HEK293 (cell line): ENCODE data around the gene AGAP9.
"Not testable (repeated sequence)": the region's sequence is repeated elsewhere in the genome, so short reads cannot be mapped to it uniquely, and the experiment has no call there.

Experiments used
- CTCF ChIP-seq: fragments of 450-650 bp; formaldehyde crosslinking; IDR thresholded peaks from 2 replicates; pipeline ENCODE4 v1.5.1; 2016; ENCODE audit warnings: missing biosample characterization, missing genetic modification characterization
- YY1 ChIP-seq: fragments of 450-650 bp; formaldehyde crosslinking; IDR thresholded peaks from 2 replicates; pipeline ENCODE4 v1.5.1; 2018; ENCODE audit warnings: missing biosample characterization, missing genetic modification characterization
- ZBTB21 ChIP-seq: fragments of 450-650 bp; formaldehyde crosslinking; IDR thresholded peaks from 2 replicates; pipeline ENCODE4 v1.5.1; 2017; ENCODE audit warnings: missing biosample characterization, missing genetic modification characterization
- ZNF133 ChIP-seq: fragments of 450-650 bp; formaldehyde crosslinking; IDR thresholded peaks from 2 replicates; pipeline ENCODE4 v1.5.1; 2016; ENCODE audit warnings: missing biosample characterization, missing genetic modification characterization
- ZNF16 ChIP-seq: fragments of 450-650 bp; formaldehyde crosslinking; IDR thresholded peaks from 2 replicates; pipeline ENCODE4 v1.5.1; 2016; ENCODE audit warnings: low read depth, missing biosample characterization, missing genetic modification characterization
- ZNF324 ChIP-seq: fragments of 450-650 bp; formaldehyde crosslinking; IDR thresholded peaks from 2 replicates; pipeline ENCODE4 v1.5.1; 2016; ENCODE audit warnings: missing biosample characterization, missing genetic modification characterization
- ZNF394 ChIP-seq: fragments of 450-650 bp; formaldehyde crosslinking; IDR thresholded peaks from 2 replicates; pipeline ENCODE4 v1.5.1; 2016; ENCODE audit warnings: missing biosample characterization, missing genetic modification characterization, mild to moderate bottlenecking, moderate library complexity, borderline replicate concordance
- ZNF654 ChIP-seq: fragments of 450-650 bp; formaldehyde crosslinking; IDR thresholded peaks from 2 replicates; pipeline ENCODE4 v1.5.1; 2016; ENCODE audit warnings: low read depth, missing biosample characterization, missing genetic modification characterization
- ZNF76 ChIP-seq: fragments of 450-650 bp; formaldehyde crosslinking; IDR thresholded peaks from 2 replicates; pipeline ENCODE4; 2016; ENCODE audit warnings: low read depth, missing biosample characterization, missing genetic modification characterization, borderline replicate concordance

GRCh38 chr10:47566757-47567156 lies 43.3 kb upstream of the AGAP9 start:
- not testable (repeated sequence) for TF ChIP-seq ZBTB21 (tag by site-specific recombination); CTCF; ZNF133; ZNF324 (tag by site-specific recombination); ZNF76 (tag by site-specific recombination); YY1 (tag by site-specific recombination); ZNF394 (tag by site-specific recombination); ZNF654 (tag by site-specific recombination); ZNF16 (tag by site-specific recombination)
